ENCODE data around the gene NR4A2.

Gene NR4A2

DNA sequence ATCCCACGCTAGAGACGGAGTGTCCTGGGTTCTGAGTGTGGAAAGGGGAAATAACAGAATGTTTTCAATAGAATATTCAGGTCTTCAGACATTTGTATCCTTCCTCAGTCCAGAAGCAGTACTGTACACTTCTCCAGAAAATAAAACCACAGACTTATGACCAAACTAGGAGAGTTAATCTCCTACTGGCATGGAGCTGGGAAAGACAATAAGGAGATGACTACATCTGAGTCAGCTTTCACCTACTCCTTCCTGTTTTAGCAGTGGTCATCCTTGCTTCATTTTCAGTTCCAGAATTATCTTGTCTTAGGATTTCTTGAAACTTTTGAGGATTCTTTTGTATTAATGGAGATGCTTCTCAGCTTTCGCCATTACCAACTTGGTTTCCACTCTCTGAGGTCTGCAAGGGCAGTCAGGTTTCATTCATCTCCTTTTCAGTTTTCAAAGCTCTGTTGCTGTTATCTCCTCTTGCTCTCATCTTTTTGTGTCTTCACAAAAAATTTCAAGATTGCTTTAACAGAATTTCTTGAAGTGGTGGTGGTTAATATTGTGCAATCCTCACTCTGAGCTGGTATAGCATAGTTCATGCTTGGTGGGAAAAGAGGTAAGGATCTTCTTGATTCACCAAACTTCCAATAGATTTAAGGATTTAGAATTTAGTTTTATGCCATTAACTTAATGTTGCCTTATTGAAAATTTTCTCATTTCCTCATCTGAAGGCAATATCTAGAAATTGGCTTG, 23.7 kb upstream of the NR4A2 start:
- DNase-seq (ENCODE audit: low read depth): peak; percentile 29
- H3K4me3 ChIP-seq (replicated peaks; ENCODE audit: low read depth, low read length): no peak overlapping the region
- TF ChIP-seq, protein P1, sequence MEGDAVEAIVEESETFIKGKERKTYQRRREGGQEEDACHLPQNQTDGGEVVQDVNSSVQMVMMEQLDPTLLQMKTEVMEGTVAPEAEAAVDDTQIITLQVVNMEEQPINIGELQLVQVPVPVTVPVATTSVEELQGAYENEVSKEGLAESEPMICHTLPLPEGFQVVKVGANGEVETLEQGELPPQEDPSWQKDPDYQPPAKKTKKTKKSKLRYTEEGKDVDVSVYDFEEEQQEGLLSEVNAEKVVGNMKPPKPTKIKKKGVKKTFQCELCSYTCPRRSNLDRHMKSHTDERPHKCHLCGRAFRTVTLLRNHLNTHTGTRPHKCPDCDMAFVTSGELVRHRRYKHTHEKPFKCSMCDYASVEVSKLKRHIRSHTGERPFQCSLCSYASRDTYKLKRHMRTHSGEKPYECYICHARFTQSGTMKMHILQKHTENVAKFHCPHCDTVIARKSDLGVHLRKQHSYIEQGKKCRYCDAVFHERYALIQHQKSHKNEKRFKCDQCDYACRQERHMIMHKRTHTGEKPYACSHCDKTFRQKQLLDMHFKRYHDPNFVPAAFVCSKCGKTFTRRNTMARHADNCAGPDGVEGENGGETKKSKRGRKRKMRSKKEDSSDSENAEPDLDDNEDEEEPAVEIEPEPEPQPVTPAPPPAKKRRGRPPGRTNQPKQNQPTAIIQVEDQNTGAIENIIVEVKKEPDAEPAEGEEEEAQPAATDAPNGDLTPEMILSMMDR (IDR thresholded peaks at IDR 0.05; ENCODE audit: low read length, missing control alignments): no peak

DNA sequence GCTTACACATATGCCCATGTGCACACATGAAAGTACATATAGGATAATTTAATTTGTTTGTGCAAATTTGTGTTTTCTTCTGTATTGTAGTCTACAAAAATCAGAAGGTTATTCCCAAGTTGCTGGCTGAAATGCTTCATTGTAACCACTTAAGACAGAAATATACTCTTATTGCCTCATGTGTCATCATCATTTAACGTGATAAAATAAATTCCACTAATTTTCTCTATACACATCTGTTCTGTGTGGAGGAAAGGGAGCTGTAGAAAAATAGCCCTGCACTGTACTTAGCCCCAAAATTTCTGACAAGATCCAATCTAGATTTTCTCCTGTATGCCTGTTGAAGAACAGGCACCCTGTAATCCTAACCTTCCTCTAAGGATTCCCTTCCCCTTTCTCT, 20.4 kb upstream of the NR4A2 start:
- TF ChIP-seq, protein P1 (IDR thresholded peaks at IDR 0.05; ENCODE audit: low read length, missing control alignments): no peak
- H3K4me3 ChIP-seq (replicated peaks; ENCODE audit: low read depth, low read length): no peak overlapping the region
- no peak for DNase-seq (ENCODE audit: low read depth)

DNA sequence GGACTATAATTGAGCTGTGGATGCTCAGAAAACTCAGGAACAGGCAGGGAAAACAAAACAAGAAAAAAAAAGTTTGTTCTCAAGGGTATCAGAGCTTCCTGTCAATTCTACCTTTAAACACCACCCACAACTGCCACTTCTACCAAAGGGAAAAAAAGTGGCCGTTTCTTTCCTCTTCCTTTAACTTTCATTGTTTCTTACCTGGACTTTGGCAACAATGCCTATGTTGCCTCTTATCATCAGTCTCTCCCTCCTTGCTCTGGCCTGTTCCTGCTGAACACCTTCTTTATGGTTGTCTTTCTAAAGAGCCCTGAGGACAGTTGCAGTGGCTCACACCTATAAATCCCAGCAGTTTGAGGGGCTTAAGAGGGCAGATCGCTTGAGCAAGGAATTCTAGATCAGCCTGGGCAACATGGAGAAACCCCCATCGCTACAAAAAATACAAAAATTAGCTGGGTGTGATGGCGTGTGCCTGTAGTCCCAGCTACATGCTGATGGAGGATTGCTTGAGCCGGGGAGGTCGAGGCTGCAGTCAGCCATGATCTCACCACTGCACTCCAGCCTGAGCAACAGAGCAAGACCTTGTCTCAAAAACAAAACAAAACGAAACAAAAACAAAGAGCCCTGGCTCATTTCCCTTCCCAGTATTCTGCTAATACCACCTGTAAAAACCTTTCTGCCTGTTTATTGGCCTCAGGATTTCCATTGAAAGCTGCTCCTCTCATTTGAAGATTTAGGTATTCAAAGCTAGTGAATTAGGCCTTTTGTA, 18.0 kb upstream of the NR4A2 start:
- no peak for DNase-seq (ENCODE audit: low read depth)
- TF ChIP-seq, protein P1 (IDR thresholded peaks at IDR 0.05; ENCODE audit: low read length, missing control alignments): no peak
- no peak overlapping the region for H3K4me3 ChIP-seq (replicated peaks; ENCODE audit: low read depth, low read length)

DNA sequence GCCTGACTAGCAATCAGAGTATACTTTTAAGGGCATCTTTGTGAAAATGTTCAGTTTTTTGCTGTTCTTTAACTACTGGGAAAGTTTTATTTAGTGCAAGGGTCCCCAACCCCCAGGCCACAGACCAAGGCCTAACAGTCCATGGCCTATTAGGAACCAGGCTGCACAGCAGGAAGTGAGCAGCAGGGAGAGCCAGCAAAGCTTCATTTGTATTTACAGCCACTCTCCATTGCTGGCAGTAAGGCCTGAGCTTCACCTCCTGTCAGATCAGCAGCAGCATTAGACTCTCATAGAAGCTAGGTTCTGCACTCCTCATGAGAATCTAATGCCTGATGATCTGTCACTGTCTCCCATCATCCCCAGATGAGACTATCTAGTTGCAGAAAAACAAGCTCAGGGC, 17.1 kb upstream of the NR4A2 start:
- TF ChIP-seq, protein P1 (IDR thresholded peaks at IDR 0.05; ENCODE audit: low read length, missing control alignments): no peak
- H3K4me3 ChIP-seq (replicated peaks; ENCODE audit: low read depth, low read length): no peak overlapping the region
- no peak for DNase-seq (ENCODE audit: low read depth)

DNA sequence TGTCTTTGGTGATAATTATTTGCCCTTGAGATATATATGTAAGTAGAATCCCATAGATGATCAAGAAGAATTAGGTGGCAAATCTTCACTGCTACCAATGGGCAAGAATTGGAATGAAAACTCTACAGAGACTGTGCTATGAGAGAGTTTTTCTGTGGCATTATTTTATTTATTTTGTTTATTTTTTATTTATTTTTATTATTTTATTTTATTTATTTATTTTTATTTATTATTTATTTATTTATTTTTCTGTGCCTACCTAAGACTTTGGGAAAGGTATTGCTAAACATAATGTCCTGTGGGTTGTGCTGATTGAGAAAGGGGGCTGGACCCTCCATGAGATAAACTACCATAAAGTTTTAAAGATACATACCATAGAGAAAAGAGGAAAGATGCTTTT, 16.6 kb upstream of the NR4A2 start:
- no peak for DNase-seq (ENCODE audit: low read depth)
- H3K4me3 ChIP-seq (replicated peaks; ENCODE audit: low read depth, low read length): no peak overlapping the region
- TF ChIP-seq, protein P1 (IDR thresholded peaks at IDR 0.05; ENCODE audit: low read length, missing control alignments): no peak

DNA sequence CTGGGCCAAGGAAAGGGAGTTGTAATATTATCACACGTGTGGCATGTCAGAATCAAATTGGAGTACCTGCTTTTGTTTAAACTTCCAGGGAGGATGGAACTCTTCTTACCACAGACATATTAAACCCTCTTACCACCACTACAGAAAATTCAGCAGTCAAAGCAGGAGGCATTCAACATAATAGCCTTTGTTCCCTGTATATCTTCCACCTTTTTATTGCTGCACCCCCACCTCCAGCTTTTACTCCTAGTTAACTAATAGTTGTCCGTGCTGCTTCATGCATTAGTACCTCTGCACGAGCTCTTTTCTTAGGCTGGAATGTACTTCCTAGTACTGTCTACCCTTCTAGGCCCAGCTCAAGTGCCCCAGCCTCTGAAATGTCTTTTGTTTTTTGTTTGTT, 14.9 kb upstream of the NR4A2 start:
- no peak overlapping the region for H3K4me3 ChIP-seq (replicated peaks; ENCODE audit: low read depth, low read length)
- TF ChIP-seq, protein P1 (IDR thresholded peaks at IDR 0.05; ENCODE audit: low read length, missing control alignments): no peak
- no peak for DNase-seq (ENCODE audit: low read depth)
